NCI-H82 treated with DMSO at 0.1 percent for 48 hours (cell line): ENCODE results near the gene GIGYF2.
"Not testable (repeated sequence)": the region's sequence is repeated elsewhere in the genome, so short reads cannot be mapped to it uniquely, and the experiment has no call there.

Source experiments
- DNase-seq: peaks from one replicate; lab custom pipeline; 2025; ENCODE audit not compliant: unreplicated experiment; lab: John Stamatoyannopoulos, UW

GIGYF2 gene

GRCh38 chr2:232687382-232688160, 9.6 kb upstream of the GIGYF2 start:
- no peak for DNase-seq

GRCh38 chr2:232688201-232688600, 8.9 kb upstream of the GIGYF2 start:
- no peak for DNase-seq

- DNase-seq, result no peak
Measured at GRCh38 chr2:232689152-232689910, 7.8 kb upstream of the GIGYF2 start.

- not testable (repeated sequence) for DNase-seq
Measured at GRCh38 chr2:232691117-232691516, 6.0 kb upstream of the GIGYF2 start.

GRCh38 chr2:232693344-232693743, 3.8 kb upstream of the GIGYF2 start:
- DNase-seq, result no peak

GRCh38 chr2:232696609-232697058, 497 bp upstream of the GIGYF2 start:
- no peak for DNase-seq

- no peak for DNase-seq
Measured at GRCh38 chr2:232697807-232698110, 628 bp downstream of the GIGYF2 start.

- DNase-seq, result no peak
Measured at GRCh38 chr2:232698556-232699091, 1.5 kb downstream of the GIGYF2 start.

GRCh38 chr2:232699110-232699509, 2.0 kb downstream of the GIGYF2 start:
- no peak for DNase-seq

- no peak for DNase-seq
Measured at GRCh38 chr2:232700154-232700553, 3.0 kb downstream of the GIGYF2 start.

GRCh38 chr2:232707076-232707475, 9.9 kb downstream of the GIGYF2 start:
- DNase-seq, result no peak

- DNase-seq, result no peak
Measured at GRCh38 chr2:232713505-232713904, 16.4 kb downstream of the GIGYF2 start.

GRCh38 chr2:232714969-232715368, 17.8 kb downstream of the GIGYF2 start:
- no peak for DNase-seq

GRCh38 chr2:232720056-232720455, 22.9 kb downstream of the GIGYF2 start:
- DNase-seq, result not testable (repeated sequence)

GRCh38 chr2:232721261-232721660, 24.1 kb downstream of the GIGYF2 start:
- no peak for DNase-seq

GRCh38 chr2:232721882-232722281, 24.8 kb downstream of the GIGYF2 start:
- no peak for DNase-seq

- no peak for DNase-seq
Measured at GRCh38 chr2:232723027-232723426, 25.9 kb downstream of the GIGYF2 start.

GRCh38 chr2:232728785-232729184, 31.7 kb downstream of the GIGYF2 start:
- DNase-seq, result no peak

- no peak for DNase-seq
Measured at GRCh38 chr2:232731470-232731869, 34.3 kb downstream of the GIGYF2 start.

- no peak for DNase-seq
Measured at GRCh38 chr2:232741294-232741693, 44.2 kb downstream of the GIGYF2 start.

- DNase-seq, result no peak
Measured at GRCh38 chr2:232741972-232742371, 44.8 kb downstream of the GIGYF2 start.

- DNase-seq, result no peak
Measured at GRCh38 chr2:232744963-232745362, 47.8 kb downstream of the GIGYF2 start.
